ENCODE measurements around the gene NUDT8.
"Not testable (repeated sequence)": the region's sequence is repeated elsewhere in the genome, so short reads cannot be mapped to it uniquely, and the experiment has no call there.

The NUDT8 gene

DNA sequence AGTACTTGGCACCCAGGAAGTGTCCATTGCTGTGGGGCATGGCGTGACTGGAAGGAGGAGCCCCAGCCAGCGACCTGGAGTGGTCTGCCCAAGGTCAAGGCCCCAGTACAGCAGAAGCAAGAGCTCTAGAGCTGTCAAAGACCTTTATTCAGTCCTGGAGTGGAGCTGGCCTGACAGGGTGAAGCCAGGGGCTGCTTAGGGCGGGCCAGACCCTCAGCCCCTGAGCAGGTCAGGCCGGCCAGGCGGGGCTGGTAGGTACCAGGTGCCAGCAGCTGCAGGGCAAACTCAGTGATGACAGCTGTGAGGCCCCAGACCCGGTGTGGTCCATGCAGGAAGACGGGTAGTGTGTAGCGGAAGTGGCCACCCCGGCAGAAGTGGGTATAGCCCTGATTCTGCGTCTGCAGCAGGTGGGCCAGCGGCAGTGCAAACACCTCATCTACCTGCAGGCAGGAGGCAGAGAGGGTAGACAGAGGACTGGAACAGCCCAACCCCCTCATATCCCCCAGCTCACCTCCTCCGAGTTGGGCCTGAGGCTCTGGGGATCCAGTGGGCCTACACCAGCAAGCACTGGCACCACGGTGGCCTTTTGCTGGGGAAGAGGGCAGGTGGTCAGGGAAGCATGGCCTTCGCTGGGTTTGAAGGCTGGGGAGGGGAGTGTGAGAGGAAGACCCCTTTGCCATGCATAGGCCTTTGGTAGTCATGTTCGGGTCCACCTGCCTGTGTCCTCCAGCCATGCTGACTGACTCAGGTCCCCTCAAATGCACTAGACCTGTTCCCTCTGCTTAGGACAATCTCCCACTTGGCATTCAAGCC lies 1.7 kb downstream of the NUDT8 start:
- DNase-seq: no peak

DNA sequence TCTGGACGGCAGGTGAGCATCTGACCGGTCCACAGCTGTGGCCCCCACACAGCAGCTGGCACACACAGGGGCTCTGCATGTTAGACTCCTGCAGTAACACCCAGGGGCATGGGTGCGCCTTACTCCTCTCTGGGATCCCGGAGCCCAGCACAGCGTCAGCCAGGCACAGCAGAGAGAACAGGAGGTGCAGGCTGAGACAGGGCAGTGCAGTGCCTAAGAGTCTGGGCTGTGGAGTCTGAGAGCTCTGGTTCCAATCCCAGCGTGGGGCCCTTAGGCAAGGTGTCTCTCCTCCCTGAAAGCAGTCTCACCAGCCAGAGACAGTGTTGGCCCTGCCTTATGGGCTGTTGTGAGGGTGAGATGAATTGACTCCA lies 2.3 kb downstream of the NUDT8 start:
- DNase-seq: no peak

DNA sequence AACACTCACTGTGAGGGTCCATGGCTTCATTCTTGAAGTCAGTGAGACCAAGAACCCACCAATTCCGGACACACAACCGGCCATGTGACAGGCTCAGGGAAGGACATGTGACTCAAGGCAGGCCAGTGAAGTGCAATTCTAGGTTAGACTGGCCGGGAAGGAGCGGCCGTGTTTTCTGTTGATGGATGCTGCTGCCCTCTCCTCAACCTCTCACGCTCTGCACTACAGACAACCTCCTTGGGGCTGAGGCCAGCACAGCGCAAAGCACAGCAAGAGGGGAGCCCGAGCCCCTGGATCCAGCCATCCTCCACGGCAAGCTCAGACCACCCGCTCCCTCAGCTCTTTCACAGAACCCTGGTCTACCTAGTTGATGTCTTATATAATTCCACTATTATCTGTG lies 2.8 kb downstream of the NUDT8 start:
- no peak for DNase-seq

DNA sequence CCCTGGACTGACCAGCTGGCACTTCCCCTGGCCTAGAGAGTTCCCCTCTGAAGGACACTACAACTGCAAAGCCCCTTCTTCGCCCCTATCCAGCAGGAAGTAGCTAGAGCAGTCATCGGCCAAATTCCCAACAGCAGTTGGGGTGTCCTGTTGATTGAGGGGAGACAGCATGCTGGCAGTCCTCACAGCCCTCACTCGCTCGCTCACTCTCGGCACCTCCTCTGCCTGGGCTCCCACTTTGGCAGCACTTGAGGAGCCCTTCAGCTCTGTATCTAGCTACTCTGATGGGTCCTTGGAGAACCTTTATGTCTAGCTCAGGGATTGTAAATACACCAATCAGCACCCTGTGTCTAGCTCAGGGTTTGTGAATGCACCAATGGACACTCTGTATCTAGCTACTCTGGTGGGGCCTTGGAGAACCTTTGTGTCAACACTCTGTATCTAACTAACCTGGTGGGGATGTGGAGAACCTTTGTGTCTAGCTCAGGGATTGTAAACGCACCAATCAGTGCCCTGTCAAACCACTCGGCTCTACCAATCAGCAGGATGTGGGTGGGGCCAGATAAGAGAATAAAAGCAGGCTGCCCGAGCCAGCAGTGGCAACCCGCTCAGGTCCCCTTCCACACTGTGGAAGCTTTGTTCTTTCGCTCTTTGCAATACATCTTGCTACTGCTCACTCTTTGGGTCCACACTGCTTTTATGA lies 3.5 kb downstream of the NUDT8 start:
- DNase-seq: not testable (repeated sequence)

DNA sequence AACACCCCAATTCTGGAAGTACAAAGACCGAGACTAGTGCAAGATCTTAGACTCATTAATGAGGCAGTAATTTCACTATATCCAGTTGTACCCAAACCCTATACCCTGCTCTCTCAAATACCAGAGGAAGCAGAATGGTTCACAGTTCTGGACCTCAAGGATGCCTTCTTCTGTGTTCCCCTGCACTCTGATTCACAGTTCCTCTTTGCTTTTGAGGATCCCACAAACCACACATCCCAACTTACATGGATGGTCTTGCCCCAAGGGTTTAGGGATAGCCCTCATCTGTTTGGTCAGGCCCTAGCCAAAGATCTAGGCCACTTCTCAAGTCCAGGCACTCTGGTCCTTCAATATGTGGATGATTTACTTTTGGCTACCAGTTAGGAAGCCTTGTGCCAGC lies 5.9 kb downstream of the NUDT8 start:
- not testable (repeated sequence) for DNase-seq

DNA sequence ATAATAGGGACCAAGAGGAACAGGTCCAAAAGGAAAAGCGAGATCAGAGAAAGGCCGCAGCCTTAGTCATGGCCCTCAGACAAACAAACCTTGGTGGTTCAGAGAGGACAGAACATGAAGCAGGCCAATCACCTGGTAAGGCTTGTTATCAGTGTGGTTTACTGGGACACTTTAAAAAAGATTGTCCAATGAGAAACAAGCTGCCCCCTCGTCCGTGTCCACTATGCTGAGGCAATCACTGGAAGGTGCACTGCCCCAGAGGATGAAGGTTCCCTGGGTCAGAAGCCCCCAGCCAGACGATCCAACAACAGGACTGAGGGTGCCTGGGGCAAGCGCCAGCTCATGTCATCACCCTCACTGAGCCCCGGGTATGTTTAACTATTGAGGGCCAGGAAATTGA lies 6.8 kb downstream of the NUDT8 start:
- DNase-seq: not testable (repeated sequence)

DNA sequence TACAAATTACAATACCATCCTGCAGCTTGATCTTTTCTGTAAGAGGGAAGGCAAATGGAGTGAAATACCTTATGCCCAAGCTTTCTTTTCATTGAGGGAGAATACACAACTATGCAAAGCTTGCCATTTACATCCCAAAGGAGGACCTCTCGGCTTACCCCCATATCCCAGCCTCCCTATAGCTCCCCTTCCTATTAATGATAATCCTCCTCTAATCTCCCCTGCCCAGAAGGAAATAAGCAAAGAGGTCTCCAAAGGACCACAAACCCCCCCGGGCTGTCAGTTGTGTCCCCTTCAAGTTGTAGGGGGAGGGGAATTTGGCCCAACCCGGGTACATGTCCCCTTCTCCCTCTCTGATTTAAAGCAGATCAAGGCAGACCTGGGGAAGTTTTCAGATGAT lies 7.8 kb downstream of the NUDT8 start:
- DNase-seq: not testable (repeated sequence)

DNA sequence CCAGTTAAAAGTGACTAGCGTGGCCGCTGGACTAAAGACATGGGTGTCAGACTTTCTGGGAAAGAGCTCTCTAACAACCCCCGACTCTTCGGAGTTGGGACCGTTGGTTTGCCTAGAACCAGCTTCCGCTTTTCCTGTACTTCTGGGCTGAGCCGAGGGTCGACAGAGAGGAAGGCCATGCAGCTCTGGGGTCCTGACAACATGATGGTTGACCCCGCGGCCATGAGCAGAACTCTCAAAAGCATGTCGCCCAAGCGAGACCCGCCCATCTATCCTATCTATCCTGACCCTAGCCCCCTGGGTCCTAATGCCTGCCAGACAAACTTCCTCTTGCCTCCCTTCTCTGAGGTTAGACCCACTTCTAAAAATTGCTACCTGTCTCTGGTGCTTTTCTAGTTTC lies 9.1 kb downstream of the NUDT8 start:
- DNase-seq: not testable (repeated sequence)

DNA sequence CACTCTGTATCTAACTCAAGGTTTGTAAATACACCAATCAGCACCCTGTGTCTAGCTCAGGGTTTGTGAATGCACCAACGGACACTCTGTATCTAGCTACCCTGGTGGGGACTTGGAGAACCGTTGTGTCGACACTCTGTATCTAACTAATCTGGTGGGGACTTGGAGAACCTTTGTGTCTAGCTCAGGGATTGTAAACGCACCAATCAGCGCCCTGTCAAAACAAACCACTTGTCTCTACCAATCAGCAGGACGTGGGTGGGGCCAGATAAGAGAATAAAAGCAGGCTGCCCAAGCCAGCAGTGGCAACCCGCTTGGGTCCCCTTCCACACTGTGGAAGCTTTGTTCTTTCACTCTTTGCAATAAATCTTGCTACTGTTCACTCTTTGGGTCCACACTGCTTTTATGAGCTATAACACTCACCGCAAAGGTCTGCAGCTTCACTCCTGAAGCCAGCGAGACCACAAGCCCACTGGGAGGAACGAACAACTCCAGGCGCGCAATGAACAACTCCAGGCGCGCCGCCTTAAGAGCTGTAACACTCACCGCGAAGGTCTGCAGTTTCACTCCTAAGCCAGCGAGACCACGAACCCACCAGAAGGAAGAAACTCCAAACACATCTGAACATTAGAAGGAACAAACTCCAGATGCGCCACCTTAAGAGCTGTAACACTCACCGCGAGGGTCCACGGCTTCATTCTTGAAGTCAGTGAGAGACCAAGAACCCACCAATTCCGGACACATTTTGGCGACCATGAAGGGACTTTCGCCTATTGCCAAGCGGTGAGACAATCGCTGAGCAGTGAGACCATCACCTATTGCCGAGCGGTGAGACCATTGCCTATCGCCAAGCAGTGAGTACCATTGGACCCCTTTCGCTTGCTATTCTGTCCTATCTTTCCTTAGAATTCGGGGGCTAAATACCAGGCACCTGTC lies 9.8 kb downstream of the NUDT8 start:
- not testable (repeated sequence) for DNase-seq

DNA sequence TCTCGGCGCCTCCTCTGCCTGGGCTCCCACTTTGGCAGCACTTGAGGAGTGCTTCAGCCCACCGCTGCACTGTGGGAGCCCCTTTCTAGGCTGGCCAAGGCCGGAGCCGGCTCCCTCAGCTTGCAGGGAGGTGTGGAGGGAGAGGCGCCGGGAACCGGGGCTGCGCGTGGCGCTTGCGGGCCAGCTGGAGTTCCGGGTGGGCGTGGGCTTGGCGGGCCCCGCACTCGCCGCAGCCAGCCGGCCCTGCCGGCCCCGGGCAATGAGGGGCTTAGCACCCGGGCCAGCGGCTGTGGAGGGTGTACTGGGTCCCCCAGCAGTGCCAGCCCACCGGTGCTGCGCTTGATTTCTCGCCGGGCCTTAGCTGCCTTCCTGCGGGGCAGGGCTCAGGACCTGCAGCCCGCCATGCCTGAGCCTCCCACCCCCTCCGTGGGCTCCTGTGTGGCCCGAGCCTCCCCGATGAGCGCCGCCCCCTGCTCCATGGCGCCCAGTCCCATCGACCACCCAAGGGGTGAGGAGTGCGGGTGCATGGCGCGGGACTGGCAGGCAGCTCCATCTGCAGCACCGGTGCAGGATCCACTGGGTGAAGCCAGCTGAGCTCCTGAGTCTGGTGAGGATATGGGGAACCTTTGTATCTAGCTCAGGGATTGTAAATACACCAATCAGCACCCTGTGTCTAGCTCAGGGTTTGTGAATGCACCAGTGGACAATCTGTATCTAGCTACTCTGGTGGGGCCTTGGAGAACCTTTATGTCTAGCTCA lies 10.7 kb downstream of the NUDT8 start:
- not testable (repeated sequence) for DNase-seq

DNA sequence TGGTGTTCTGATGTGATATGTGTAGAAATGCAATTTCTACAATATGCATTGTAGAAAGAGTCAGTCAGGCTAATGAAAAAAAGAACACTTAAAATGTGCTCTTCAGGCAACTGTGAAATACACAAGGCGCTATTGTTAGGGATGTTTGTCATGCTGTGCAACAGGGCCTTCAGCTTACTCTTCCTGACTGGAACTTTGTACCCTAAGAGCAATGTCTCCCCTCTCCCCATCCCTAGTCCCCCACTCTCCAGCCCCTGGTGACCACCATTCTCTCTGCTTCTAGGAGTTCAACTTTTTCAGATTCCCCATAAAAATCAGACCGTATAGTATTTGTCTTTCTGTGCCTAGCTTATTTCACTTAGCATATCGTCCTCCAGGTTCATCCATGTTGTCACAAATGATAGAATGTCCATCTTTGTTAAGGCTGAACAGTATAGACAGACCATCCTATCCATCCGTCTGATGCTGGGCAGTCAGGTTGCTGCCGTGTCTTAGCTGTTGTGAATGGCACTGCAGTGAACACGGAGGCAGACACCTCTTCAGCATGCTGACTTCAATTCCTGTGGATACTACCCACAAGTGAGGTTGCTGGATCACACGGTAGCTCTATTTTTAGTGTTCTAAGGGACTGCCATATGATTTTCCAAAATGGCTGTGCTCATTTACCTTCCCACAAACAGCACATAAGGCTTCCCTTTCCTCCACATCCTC lies 12.3 kb downstream of the NUDT8 start:
- no peak for DNase-seq

DNA sequence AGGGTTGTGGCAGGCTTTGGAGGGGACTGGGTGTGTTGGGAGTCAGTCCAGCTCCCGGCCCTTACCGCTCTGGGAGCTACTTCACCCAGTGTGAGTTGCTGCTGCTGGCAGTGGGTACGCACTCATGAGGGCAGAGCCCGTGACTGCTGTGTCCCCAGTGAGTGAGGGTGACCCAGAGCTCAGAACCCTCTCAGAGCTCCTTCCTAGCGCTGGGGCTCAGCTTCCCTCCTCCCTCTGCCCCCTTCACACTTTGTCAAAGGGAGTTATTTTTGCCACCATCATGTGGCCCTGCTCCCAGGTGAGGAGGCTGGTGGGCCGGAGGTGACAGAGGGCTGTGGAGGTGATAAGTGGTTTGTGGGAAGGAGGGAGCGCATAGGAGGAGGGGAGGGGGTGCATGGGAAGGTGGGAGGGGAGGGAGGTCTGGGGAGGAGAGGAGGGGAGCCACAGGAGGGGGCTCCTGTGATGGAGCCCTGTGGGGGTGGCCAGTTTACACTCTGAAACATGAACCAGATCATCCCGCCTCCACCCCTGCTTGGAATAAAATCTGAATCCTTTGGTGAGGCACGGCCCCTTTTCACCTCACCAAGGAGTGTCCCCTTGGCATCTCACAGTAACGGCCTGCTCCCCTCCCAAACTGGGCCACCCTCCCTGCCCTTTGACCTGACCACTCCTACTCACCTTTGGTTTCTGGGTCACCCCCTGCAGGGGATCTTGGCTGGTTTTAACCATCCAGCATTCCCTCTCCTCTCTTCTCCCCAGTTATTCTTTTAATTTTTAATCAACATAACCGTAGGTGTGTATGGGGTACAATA lies 13.1 kb downstream of the NUDT8 start:
- DNase-seq: no peak

DNA sequence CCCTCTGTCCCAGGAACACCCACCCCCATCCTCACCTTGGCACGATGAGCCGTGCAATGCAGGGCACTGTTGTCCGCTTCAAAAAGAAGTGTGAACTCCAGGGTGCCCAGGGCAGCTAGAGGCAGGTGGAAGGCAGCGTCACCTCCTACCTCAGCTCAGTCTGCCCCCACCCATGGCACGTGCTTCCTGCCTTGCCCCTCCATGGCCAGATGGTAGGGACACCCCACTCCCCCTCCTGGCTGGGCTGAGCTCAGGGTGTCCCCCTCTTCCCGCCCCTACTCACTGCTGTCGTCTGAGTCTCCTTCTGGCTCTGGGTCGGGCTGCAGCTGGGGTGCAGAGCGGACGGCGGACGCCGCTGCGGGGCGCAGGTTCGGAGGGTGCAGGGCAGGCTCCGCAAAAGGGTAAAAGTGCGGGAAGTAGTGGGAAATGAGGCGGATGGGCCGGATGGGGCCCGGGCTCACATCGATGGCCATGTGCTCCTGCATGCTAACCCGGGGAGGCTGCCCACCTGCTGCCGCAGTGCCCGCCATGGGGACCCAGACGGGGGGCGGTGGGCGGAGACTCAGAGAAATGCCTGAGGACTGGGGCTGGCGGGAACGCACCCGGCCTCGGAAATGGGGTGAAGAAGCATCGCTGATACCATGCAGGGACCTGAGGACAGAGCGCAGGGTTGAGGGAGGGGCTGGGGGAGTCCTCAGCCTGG lies 13.9 kb downstream of the NUDT8 start:
- DNase-seq: no peak

DNA sequence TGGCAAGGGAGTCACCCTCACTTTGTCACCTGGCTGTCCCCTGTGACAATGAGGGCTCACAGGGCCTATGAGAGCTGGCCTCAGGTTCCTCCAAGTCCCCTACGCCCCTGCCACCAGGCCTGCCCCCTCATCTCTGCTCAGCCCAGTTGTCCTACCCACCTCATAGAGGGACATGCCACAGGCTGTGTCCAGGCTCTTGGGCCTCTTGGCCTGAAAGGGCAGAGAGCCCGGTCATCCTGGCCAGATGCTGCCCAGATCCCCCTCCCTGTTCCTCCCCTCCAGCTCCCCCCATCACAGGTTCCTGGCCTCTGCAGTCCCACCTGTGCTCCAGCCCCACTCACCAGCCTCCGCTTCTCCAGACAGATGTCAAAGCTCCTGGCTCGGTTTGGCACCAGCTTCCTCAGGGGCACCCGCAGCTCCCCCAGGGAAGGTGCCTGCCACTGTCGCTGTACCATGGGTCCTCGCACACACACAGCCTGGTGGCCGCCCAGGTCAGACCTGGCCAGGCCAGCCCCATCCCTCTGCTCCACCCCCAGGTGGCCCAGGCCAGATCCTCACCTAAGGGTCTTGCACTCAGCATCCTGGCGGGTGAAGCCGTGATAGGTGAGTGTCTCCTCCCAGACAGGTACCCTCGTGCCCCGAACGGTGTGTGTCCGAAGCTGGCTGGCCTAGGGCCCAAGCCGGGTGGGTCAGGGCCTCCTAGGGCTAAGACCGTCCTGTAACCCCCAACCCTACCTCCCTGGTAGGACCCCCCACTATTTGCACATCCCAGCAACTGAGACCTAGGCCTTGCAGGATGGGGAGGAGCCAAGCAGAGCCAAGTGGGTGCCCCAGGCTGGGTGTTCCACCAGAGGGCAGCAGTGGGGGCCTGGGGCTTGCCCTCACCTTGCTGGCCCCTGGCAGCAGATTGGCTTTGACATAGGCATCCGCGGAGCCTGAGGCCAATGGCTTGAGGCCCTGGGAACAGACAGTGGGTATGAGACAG lies 14.7 kb downstream of the NUDT8 start:
- DNase-seq: peak; percentile 10 to 33

DNA sequence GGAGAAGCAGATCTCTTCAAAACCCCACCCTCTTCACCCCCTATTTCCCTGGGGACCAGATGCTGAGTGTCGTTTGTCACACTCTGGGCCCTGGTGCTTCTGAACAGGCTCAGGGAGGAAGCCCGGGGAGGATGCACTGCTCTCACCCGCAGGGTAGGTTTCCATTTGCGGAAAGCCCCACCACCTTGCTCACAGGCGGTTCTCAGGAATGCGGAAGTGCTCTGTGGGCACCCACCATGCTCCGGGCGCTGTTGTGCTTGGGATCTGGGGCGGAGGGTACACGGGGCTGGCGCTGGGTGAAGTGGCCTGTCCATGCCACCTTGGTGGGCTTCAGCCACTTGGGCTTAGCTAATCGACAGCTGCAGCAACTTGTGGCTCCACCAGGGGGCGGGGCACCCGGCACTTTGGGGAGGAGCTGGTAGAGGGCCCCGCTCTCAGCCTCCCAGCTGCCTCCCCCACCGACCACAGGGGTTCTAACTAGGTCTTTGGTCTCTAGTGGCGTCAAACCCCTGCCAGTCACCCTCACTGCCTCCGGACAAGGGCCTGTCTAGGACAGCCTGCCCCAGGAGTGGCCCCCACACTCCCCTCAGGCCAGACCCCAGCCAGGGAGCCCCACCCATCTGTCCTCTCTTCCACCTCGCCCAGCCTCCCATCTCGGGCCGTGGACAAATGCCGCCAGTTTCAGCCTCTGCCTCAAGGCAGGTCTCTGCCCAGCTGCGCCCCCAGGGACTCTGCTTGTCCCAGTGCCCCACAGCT lies 15.6 kb downstream of the NUDT8 start:
- peak; percentile 53 to 69 for DNase-seq

DNA sequence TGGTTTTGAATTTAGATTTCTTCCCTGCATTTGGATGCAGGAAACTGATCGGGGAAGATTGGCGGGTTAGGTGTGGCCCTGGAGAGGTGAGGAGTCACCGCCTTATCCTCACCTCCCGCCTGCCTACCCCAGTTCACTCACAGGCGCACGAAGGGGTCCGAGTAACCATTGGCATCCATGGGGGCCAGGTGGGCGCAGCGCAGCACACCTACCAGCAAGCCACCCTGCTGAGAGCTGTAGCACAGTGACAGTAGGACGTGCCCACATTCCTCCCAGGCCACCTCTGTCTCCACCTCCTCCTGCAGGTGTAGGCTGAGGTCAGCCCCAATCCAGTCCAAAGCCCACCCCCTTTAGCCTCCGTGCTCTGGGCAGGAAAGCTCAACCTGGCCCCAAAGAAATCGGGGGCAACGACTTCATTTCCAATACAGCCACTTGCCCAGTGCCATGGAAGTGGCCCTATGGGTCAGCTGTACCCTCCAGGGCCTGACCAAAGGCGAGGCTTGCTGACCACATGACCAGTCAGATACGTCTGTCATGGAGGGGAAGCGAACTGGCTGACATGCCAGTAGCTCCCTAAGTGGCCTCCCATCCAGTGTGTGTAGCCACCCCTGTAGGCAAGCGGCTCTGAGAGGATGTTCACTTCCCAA lies 16.3 kb downstream of the NUDT8 start:
- peak in 1 of 2 donors; percentile 17 for DNase-seq

DNA sequence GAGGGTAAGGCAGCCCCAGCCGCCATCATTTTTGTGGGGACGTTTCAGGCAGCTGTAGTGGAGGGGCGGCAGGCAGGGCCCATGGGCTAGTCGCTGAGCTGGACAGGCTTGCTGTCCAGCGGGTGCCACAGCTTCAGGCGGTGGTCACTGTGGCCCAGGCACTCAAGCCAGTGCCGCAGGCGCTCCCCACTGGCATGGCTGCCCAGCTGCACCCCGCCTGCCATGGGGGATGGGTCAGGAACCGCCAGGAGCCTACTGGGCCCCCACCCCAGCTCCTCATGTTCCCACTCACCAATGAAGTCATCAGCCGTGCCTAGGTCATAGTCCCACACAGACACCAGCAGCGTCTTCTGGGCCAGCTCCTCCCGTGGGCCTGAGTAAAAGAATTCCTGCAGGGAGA lies 17.0 kb downstream of the NUDT8 start:
- DNase-seq: no peak
